ENCODE measurements around the gene TMEM108. TPM values are rescaled to one million over a fixed set of nuclear protein-coding genes. Genes with fewer than 3 reads are reported as not detected.

The TMEM108 gene
- polyA plus RNA-seq, 1 of the 3 experiments (the other 2 are of a cell fraction) = 8.6 TPM

DNA sequence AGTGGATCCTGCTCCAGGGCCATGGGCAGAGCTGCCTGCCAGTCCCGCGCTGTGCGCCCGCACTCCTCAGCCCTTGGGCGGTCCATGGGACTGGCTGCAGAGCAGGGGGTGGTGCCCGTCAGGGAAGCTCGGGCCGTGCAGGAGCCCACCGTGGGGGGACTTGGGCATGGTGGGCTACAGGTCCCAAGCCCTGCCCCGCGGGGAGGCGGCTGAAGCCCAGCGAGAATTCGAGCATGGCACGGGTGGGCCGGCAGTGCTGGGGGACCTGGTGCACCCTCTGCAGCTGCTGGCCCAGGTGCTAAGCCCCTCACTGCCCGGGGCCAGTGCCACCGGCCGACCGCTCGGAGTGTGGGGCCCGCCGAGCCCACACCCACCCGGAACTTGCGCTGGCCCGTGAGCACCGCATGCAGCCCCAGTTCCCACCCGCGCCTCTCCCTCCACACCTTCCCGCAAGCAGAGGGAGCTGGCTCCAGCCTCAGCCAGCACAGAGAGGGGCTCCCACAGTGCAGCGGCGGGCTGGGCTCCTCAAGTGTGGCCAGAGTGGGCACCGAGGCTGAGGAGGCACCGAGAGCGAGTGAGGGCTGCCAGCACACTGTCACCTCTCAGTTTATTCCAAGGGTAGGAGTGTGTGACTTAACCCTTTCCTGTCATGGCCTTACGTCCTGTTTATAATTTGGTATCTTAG is 129.3 kb downstream of the TMEM108 start (continued):
- TF ChIP-seq, protein P1, sequence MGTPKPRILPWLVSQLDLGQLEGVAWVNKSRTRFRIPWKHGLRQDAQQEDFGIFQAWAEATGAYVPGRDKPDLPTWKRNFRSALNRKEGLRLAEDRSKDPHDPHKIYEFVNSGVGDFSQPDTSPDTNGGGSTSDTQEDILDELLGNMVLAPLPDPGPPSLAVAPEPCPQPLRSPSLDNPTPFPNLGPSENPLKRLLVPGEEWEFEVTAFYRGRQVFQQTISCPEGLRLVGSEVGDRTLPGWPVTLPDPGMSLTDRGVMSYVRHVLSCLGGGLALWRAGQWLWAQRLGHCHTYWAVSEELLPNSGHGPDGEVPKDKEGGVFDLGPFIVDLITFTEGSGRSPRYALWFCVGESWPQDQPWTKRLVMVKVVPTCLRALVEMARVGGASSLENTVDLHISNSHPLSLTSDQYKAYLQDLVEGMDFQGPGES (IDR thresholded peaks at IDR 0.05; ENCODE audit: low read depth, low read length) = no peak
- TF ChIP-seq ELF1 (IDR thresholded peaks at IDR 0.05) = no peak

GRCh38 chr3:133168025-133168401 is 129.8 kb downstream of the TMEM108 start:
- H3K9ac ChIP-seq = no peak overlapping the region
- H3K4me3 ChIP-seq (ENCODE audit: low read depth in 2 of 2, low read length in 1 of 2) = no peak overlapping the region
- H3K4me1 ChIP-seq (ENCODE audit: control insufficient read depth in 1 of 2, insufficient read depth in 2 of 2, low read depth in 1 of 2, low read length in 1 of 2) = peaks cover 8 to 13% of the 10 kb centered on the region in 2 experiments; a peak in 2 of 4 replicates
- no peaks in the 10 kb centered on the region for H3K27me3 ChIP-seq (ENCODE audit: insufficient read depth)
- ChIA-PET CTCF (interaction anchor here (1.0 to 3.6 kb wide), 4 partner anchors 12 to 208 kb away, joined by 3 to 26 read pairs (median 3); no protein-coding TSS in a partner anchor), POLR2A (no interaction called here)
- DNase-seq = no peak
- H3K4me2 ChIP-seq = no peak overlapping the region
- peaks cover 0 to 2% of the 10 kb centered on the region in 2 experiments for H3K36me3 ChIP-seq (replicated peaks in 1 of 2; ENCODE audit: control insufficient read depth in 1 of 2, insufficient read depth in 2 of 2, low read length in 1 of 2)
- TF ChIP-seq EZH2phosphoT487 (IDR thresholded peaks at IDR 0.05; ENCODE audit: borderline replicate concordance, low read depth) = no peak
- TF ChIP-seq RCOR1 (IDR thresholded peaks at IDR 0.05; ENCODE audit: low read length) = no peak
- TF ChIP-seq CTCF (IDR thresholded peaks at IDR 0.05) = peak; percentile 39
- H2AFZ ChIP-seq (ENCODE audit: low read depth) = no peak overlapping the region
- H3K9me3 ChIP-seq = no peaks in the 10 kb centered on the region
- no peaks in the 10 kb centered on the region for H4K20me1 ChIP-seq (ENCODE audit: insufficient read depth)
- no peaks in the 10 kb centered on the region for H3F3A ChIP-seq (replicated peaks; ENCODE audit: insufficient read depth)
- WGBS (ENCODE audit: low lambda C conversion rate) = 93% methylated on average over 1 of the region's 1 CpG
- H3K27ac ChIP-seq (ENCODE audit: low read depth in 2 of 2, low read length in 1 of 2) = no peak overlapping the region; a peak in 1 of 4 replicates
- H3K9me2 ChIP-seq = no peaks in the 10 kb centered on the region
- no peaks in the 10 kb centered on the region for H3K79me2 ChIP-seq (ENCODE audit: insufficient read depth)

GRCh38 chr3:133169331-133170068 is 131.3 kb downstream of the TMEM108 start:
- WGBS (ENCODE audit: low lambda C conversion rate) = 75% methylated on average over 6 of the region's 6 CpGs
- CTCF ChIA-PET = interaction anchor here (0.5 to 3.6 kb wide), 4 partner anchors 10 to 207 kb away, joined by 3 to 26 read pairs (median 4); no protein-coding TSS in a partner anchor

More at GRCh38 chr3:133169331-133170068, 131.3 kb downstream of the TMEM108 start:
- peaks cover 0 to 2% of the 10 kb centered on the region in 2 experiments for H3K36me3 ChIP-seq (replicated peaks in 1 of 2; ENCODE audit: control insufficient read depth in 1 of 2, insufficient read depth in 2 of 2, low read length in 1 of 2)
- peak overlapping the region in 1 of 2 experiments; percentile 72; a peak in 2 of 4 replicates for H3K27ac ChIP-seq (ENCODE audit: low read depth in 2 of 2, low read length in 1 of 2)
- POLR2A ChIA-PET = no interaction called here
- H3K9ac ChIP-seq = no peak overlapping the region
- H3K9me2 ChIP-seq = no peaks in the 10 kb centered on the region
- no peaks in the 10 kb centered on the region for H3K27me3 ChIP-seq (ENCODE audit: insufficient read depth)
- no peak overlapping the region for H2AFZ ChIP-seq (ENCODE audit: low read depth)
- no peaks in the 10 kb centered on the region for H3K9me3 ChIP-seq
- no peaks in the 10 kb centered on the region for H3K79me2 ChIP-seq (ENCODE audit: insufficient read depth)
- H3K4me3 ChIP-seq (ENCODE audit: low read depth in 2 of 2, low read length in 1 of 2) = no peak overlapping the region
- TF ChIP-seq RCOR1 (IDR thresholded peaks at IDR 0.05; ENCODE audit: low read length) = peak; percentile 28; the same call in 1 of the 2 replicates
- peak; percentile 89 for TF ChIP-seq GATA2 (CRISPR knock-in tag; IDR thresholded peaks at IDR 0.05)
- TF ChIP-seq RAD21 (IDR thresholded peaks at IDR 0.05; ENCODE audit: low read length) = peak; percentile 14; the same call in 1 of the 2 replicates
- TF ChIP-seq, protein P2, sequence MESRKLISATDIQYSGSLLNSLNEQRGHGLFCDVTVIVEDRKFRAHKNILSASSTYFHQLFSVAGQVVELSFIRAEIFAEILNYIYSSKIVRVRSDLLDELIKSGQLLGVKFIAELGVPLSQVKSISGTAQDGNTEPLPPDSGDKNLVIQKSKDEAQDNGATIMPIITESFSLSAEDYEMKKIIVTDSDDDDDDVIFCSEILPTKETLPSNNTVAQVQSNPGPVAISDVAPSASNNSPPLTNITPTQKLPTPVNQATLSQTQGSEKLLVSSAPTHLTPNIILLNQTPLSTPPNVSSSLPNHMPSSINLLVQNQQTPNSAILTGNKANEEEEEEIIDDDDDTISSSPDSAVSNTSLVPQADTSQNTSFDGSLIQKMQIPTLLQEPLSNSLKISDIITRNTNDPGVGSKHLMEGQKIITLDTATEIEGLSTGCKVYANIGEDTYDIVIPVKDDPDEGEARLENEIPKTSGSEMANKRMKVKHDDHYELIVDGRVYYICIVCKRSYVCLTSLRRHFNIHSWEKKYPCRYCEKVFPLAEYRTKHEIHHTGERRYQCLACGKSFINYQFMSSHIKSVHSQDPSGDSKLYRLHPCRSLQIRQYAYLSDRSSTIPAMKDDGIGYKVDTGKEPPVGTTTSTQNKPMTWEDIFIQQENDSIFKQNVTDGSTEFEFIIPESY (IDR thresholded peaks at IDR 0.05; ENCODE audit: borderline replicate concordance, low read depth) = no peak
- TF ChIP-seq RFX5 (IDR thresholded peaks at IDR 0.05; ENCODE audit: low read length) = peak; percentile 28; the same call in 1 of the 2 replicates
- no peak for TF ChIP-seq FOXM1 (IDR thresholded peaks at IDR 0.05; ENCODE audit: low read depth)
- 0 out of 2 replicates have a peak, but pooled peaks have one; percentile 26 for TF ChIP-seq FOXJ3 (CRISPR knock-in tag; IDR thresholded peaks at IDR 0.05)
- 0 out of 2 replicates have a peak, but pooled peaks have one; percentile 5 for TF ChIP-seq TCF12 (IDR thresholded peaks at IDR 0.05)
- TF ChIP-seq EP300 (IDR thresholded peaks at IDR 0.05; ENCODE audit: borderline replicate concordance in 1 of 2, low read depth in 1 of 2, low read length in 1 of 2) = peak in 1 of 2 experiments; percentile 79; a peak in 1 of 4 replicates
- H3K4me2 ChIP-seq = no peak overlapping the region
- H3F3A ChIP-seq (replicated peaks; ENCODE audit: insufficient read depth) = no peaks in the 10 kb centered on the region
- peaks cover 7 to 8% of the 10 kb centered on the region in 2 experiments; a peak in 2 of 4 replicates for H3K4me1 ChIP-seq (ENCODE audit: control insufficient read depth in 1 of 2, insufficient read depth in 2 of 2, low read depth in 1 of 2, low read length in 1 of 2)
- peak; percentile 43 for DNase-seq
- H4K20me1 ChIP-seq (ENCODE audit: insufficient read depth) = no peaks in the 10 kb centered on the region

Measured in SK-N-SH (cell line).